Smooth muscle cell (in vitro differentiated cells): ENCODE measurements around the gene PPP1R13B. TPM values are rescaled to one million over a fixed set of nuclear protein-coding genes. Genes with fewer than 3 reads are reported as not detected.

Source experiments
- DNase-seq: peaks from one replicate; lab custom pipeline; 2025; ENCODE audit not compliant: unreplicated experiment; lab: John Stamatoyannopoulos, UW
- H2AFZ ChIP-seq: fragments of 200-600 bp; sonication (generic); 2 replicates; pipeline ENCODE4 v1.6.0; 2016; ENCODE audit warnings: antibody characterized with exemption, low read depth, mild to moderate bottlenecking
- H3F3A ChIP-seq: fragments of 200-600 bp; sonication (generic); 2 replicates; pipeline ENCODE4 v1.6.0; 2017; ENCODE audit warnings: antibody characterized with exemption, low read depth
- H3K27ac ChIP-seq: fragments of 200-600 bp; sonication (generic); 2 replicates; pipeline ENCODE4 v1.5.1; 2016; ENCODE audit warnings: low read depth, mild to moderate bottlenecking
- H3K27me3 ChIP-seq: fragments of 200-600 bp; sonication (generic); 2 replicates; pipeline ENCODE4 v1.6.1; 2016; ENCODE audit warnings: low read depth, mild to moderate bottlenecking
- H3K36me3 ChIP-seq: fragments of 200-600 bp; sonication (generic); 2 replicates; pipeline ENCODE4 v1.5.1; 2016; ENCODE audit warnings: low read depth
- H3K4me1 ChIP-seq: fragments of 200-600 bp; sonication (generic); 2 replicates; pipeline ENCODE4 v1.5.1; 2016; ENCODE audit warnings: low read depth
- H3K4me2 ChIP-seq: fragments of 200-600 bp; sonication (generic); 2 replicates; pipeline ENCODE4 v1.6.0; 2016; ENCODE audit warnings: mild to moderate bottlenecking
- H3K4me3 ChIP-seq: fragments of 200-600 bp; sonication (generic); 2 replicates; pipeline ENCODE4 v1.5.1; 2016; ENCODE audit warnings: mild to moderate bottlenecking
- H3K79me2 ChIP-seq: fragments of 200-600 bp; sonication (generic); 2 replicates; pipeline ENCODE4 v1.6.0; 2016; ENCODE audit warnings: low read depth, mild to moderate bottlenecking
- H3K9ac ChIP-seq: fragments of 200-600 bp; sonication (generic); 2 replicates; pipeline ENCODE4 v1.6.0; 2016; ENCODE audit warnings: low read depth
- H3K9me3 ChIP-seq: fragments of 200-600 bp; sonication (generic); replicated peaks from 2 replicates; pipeline ENCODE4 v1.5.1; 2016; ENCODE audit warnings: low read depth
- H4K20me1 ChIP-seq: fragments of 200-600 bp; sonication (generic); 2 replicates; pipeline ENCODE4 v1.6.0; 2016; ENCODE audit warnings: low read depth
- CTCF ChIP-seq: fragments of 200-600 bp; sonication (generic); IDR thresholded peaks from 2 replicates; pipeline ENCODE4 v1.5.1; 2017; ENCODE audit warnings: borderline replicate concordance, mild to moderate bottlenecking, antibody characterized with exemption; ENCODE audit not compliant: insufficient read depth, poor library complexity, severe bottlenecking
- WGBS: methylation state at CpG from one replicate; pipeline ENCODE4 v1.1.7; 2016; ENCODE audit warnings: low lambda C conversion rate; 5-methylcytosine and 5-hydroxymethylcytosine counted together
- polyA plus RNA-seq: library from polyadenylated mRNA; unstranded; fragments of >200 nt; fragmentation: Nextera tagmentation; extraction: Ambion mirVana; gene quantifications from 2 replicates; pipeline ENCODE4 v1.2.1, GENCODE V29; 2016
- total RNA-seq: library from RNA; depleted of rRNA; stranded (reverse); fragments of >200 nt; gene quantifications from 2 replicates; pipeline ENCODE4 v1.2.3, GENCODE V29; 2014

The PPP1R13B gene
- total and polyA plus RNA-seq, 2 experiments from 2014 or later = 2.3 to 4.3 TPM

- Histone ChIP-seq H3K27me3 (no peaks in the 10 kb centered on the region), H2AFZ (no peak overlapping the region), H3K4me3 (no peak overlapping the region), H3K4me2 (no peak overlapping the region), H3K79me2 (no peaks in the 10 kb centered on the region), H4K20me1 (no peaks in the 10 kb centered on the region), H3K9ac (no peak overlapping the region), H3K9me3 (no peaks in the 10 kb centered on the region), H3F3A (no peaks in the 10 kb centered on the region), H3K36me3 (no peaks in the 10 kb centered on the region), H3K27ac (no peak overlapping the region), H3K4me1 (peaks cover 5% of the 10 kb centered on the region)
- TF ChIP-seq CTCF = no peak
- DNase-seq = no peak
- WGBS = 85% methylated on average over 11 of the region's 11 CpGs
Measured at GRCh38 chr14:103878180-103878579, 30.8 kb upstream of the PPP1R13B start.

- DNase-seq = no peak
- Histone ChIP-seq H3K27ac (no peak overlapping the region), H3K4me3 (no peak overlapping the region), H4K20me1 (no peaks in the 10 kb centered on the region), H3K79me2 (no peaks in the 10 kb centered on the region), H3F3A (no peaks in the 10 kb centered on the region), H3K4me1 (peaks cover 13% of the 10 kb centered on the region), H3K9ac (no peak overlapping the region), H3K4me2 (no peak overlapping the region), H3K9me3 (no peaks in the 10 kb centered on the region), H3K27me3 (no peaks in the 10 kb centered on the region), H2AFZ (no peak overlapping the region), H3K36me3 (no peaks in the 10 kb centered on the region)
- TF ChIP-seq CTCF = no peak
- 96% methylated on average over 5 of the region's 5 CpGs for WGBS
Measured at GRCh38 chr14:103875010-103875409, 27.6 kb upstream of the PPP1R13B start.

- no peak overlapping the region for H3K27ac ChIP-seq
- no peak overlapping the region for H3K4me3 ChIP-seq
- no peak overlapping the region for H3K9ac ChIP-seq
- peaks cover 10% of the 10 kb centered on the region for H3K4me1 ChIP-seq
- TF ChIP-seq CTCF = no peak
- H3K9me3 ChIP-seq = no peaks in the 10 kb centered on the region
- no peaks in the 10 kb centered on the region for H3F3A ChIP-seq
- no peaks in the 10 kb centered on the region for H3K27me3 ChIP-seq
- WGBS = 76% methylated on average over 12 of the region's 12 CpGs
- peak overlapping the region; percentile 75 for H2AFZ ChIP-seq
- no peaks in the 10 kb centered on the region for H3K79me2 ChIP-seq
- H3K36me3 ChIP-seq = no peaks in the 10 kb centered on the region
- peak overlapping the region; percentile 72 for H3K4me2 ChIP-seq
- no peak for DNase-seq
- no peaks in the 10 kb centered on the region for H4K20me1 ChIP-seq
Measured at GRCh38 chr14:103872481-103873113, 25.2 kb upstream of the PPP1R13B start.
